H1 (cell line): ENCODE results near the gene RAD51B. TPM values are rescaled to one million over a fixed set of nuclear protein-coding genes. Genes with fewer than 3 reads are reported as not detected.

ENCODE experiments used
- RNF2 ChIP-seq: fragments of 200-900, 300-1000 bp; sonication (generic); IDR thresholded peaks from 2 replicates; pipeline ENCODE4 v1.7.1; 2016; ENCODE audit warnings: borderline replicate concordance, low read depth, mild to moderate bottlenecking, antibody characterized with exemption, low read length; ENCODE audit not compliant: poor library complexity, severe bottlenecking; ENCODE audit errors: missing control alignments
- polyA plus RNA-seq, 7 experiments: library from polyadenylated mRNA; depleted of rRNA in 3 of 7; stranded (reverse) in 5 of 7; unstranded in 2 of 7; fragments of >200 nt in 5 of 7; fragments of 200-250 nt in 2 of 7; gene quantifications; 1 replicate in 5 of 7; 2 replicates in 1 of 7; 4 replicates in 1 of 7; pipeline versions ENCODE4 v1.2.1 to v1.2.3, GENCODE V29; 2011 to 2013; ENCODE audit warnings: missing spikeins in 2 of 7, mixed read lengths in 2 of 7
- total RNA-seq: library from RNA; stranded (reverse); fragmentation: NEBNext Ultra II Directional; extraction: Animal tissue kit (Norgen Biotek cat#: 25700); gene quantifications from 2 replicates; pipeline ENCODE4 v1.2.1, GENCODE V29; 2021
- TF ChIP-seq, protein P1 (sequence below): IDR thresholded peaks from 2 replicates; pipeline ENCODE4 v1.6.1; 2011; ENCODE audit warnings: low read length, improper control_type of control experiment

RAD51B gene
- total and polyA plus RNA-seq, 2 of the 8 experiments (the other 6 are each of a cell fraction or from before 2014, with no cell fraction given) = 3.9 to 14.9 TPM

- no peak for TF ChIP-seq RNF2
- TF ChIP-seq, protein P1, sequence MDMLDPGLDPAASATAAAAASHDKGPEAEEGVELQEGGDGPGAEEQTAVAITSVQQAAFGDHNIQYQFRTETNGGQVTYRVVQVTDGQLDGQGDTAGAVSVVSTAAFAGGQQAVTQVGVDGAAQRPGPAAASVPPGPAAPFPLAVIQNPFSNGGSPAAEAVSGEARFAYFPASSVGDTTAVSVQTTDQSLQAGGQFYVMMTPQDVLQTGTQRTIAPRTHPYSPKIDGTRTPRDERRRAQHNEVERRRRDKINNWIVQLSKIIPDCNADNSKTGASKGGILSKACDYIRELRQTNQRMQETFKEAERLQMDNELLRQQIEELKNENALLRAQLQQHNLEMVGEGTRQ = no peak
Measured at GRCh38 chr14:68103853-68104252, 284.3 kb downstream of the RAD51B start (continued).
